A549 (cell line): ENCODE data around the gene APMAP.

Experiments
- CHD2 ChIP-seq: fragments of 150-350 bp; IDR thresholded peaks from 2 replicates; pipeline ENCODE4 v1.6.1; 2014; ENCODE audit warnings: low read length; ENCODE audit not compliant: partially characterized antibody
- CTCF ChIP-seq: fragments of >200 bp; sonication (Bioruptor Twin); formaldehyde crosslinking; IDR thresholded peaks from 3 replicates; pipeline ENCODE4 v1.5.1; 2016
- E2F6 ChIP-seq: IDR thresholded peaks from 2 replicates; pipeline ENCODE4 v1.6.1; 2012; ENCODE audit warnings: low read depth, borderline replicate concordance
- EP300 ChIP-seq, 2 experiments: fragments of >200 bp; sonication (Bioruptor Twin); formaldehyde crosslinking; IDR thresholded peaks; 2 replicates in 1 of 2; 3 replicates in 1 of 2; pipeline ENCODE4 v1.6.1; 2016 to 2017
- ESRRA ChIP-seq: fragments of 150-350 bp; IDR thresholded peaks from 2 replicates; pipeline ENCODE4 v1.6.1; 2014; ENCODE audit warnings: mild to moderate bottlenecking, low read length, borderline replicate concordance
- FOSL2 ChIP-seq, 2 experiments: fragments of 450-650 bp in 1 of 2; fragments of >200 bp in 1 of 2; sonication (Bioruptor Twin) in 1 of 2; formaldehyde crosslinking; IDR thresholded peaks; 2 replicates each; pipeline versions ENCODE4 v1.5.0 to v1.6.1; 2016 to 2020; ENCODE audit warnings: mild to moderate bottlenecking in 1 of 2, moderate library complexity in 1 of 2
- HEYL ChIP-seq: fragments of 250-450 bp; sonication (Bioruptor Pico); IDR thresholded peaks from 2 replicates; pipeline ENCODE4 v1.8.0; 2021; ENCODE audit warnings: mild to moderate bottlenecking, moderate library complexity
- MAX ChIP-seq: IDR thresholded peaks from 2 replicates; pipeline ENCODE4 v1.6.1; 2012
- MYC ChIP-seq: IDR thresholded peaks from 2 replicates; pipeline ENCODE4 v1.6.1; 2012; ENCODE audit warnings: mild to moderate bottlenecking, inconsistent platforms, low read length, improper control_type of control experiment, borderline replicate concordance
- POLR2A ChIP-seq: IDR thresholded peaks from 2 replicates; pipeline ENCODE4 v1.6.1; 2012; ENCODE audit warnings: mild to moderate bottlenecking, low read length
- RAD21 ChIP-seq, 2 experiments: fragments of >200 bp in 1 of 2; sonication (Bioruptor Twin) in 1 of 2; formaldehyde crosslinking in 1 of 2; IDR thresholded peaks in 1 of 2; conservative IDR thresholded peaks in 1 of 2; 2 replicates in 1 of 2; 3 replicates in 1 of 2; pipeline ENCODE4 v1.6.1; 2012 to 2018; ENCODE audit warnings: inconsistent platforms in 1 of 2
- SMC3 ChIP-seq: fragments of >200 bp; sonication (Bioruptor Twin); formaldehyde crosslinking; IDR thresholded peaks from 3 replicates; pipeline ENCODE4 v1.6.1; 2018; ENCODE audit warnings: inconsistent platforms
- SREBF2 ChIP-seq: fragments of 450-650 bp; IDR thresholded peaks from 2 replicates; pipeline ENCODE4 v1.6.1; 2014; ENCODE audit warnings: mild to moderate bottlenecking, moderate library complexity

- TF ChIP-seq CTCF (no peak), FOSL2 (IDR thresholded peaks at IDR 0.05) (no peak), FOSL2 (CRISPR knock-in tag; IDR thresholded peaks at IDR 0.05) (no peak), MYC (no peak), POLR2A (no peak), MAX (no peak), RAD21 (conservative IDR thresholded peaks at IDR 0.05 in 1 of 2, IDR thresholded peaks at IDR 0.05 in 1 of 2) (no peak), ESRRA (no peak), E2F6 (no peak), HEYL (CRISPR knock-in tag) (no peak), EP300 (IDR thresholded peaks at IDR 0.05) (no peak), SMC3 (no peak), CHD2 (no peak), SREBF2 (no peak)
Observed at GRCh38 chr20:24953621-24954133, 38.9 kb downstream of the APMAP start.
